Epidermal melanocyte (primary cell): ENCODE measurements around the gene ZKSCAN2.
A peak's percentile ranks its signal among the peaks of the same experiment; 100 is the strongest.

Source experiments
- DNase-seq: peaks from one replicate; pipeline ENCODE4 v3.0.0; 2011; ENCODE audit warnings: low spot score; ENCODE audit not compliant: insufficient read length

Gene ZKSCAN2

GRCh38 chr16:25257470-25257955 is at the start of gene ZKSCAN2:
TSS of gene ZKSCAN2 (minus strand) at chr16:25257845. CDS start at chr16:25257127, 718 bp downstream.
- peak; percentile 67 for DNase-seq

GRCh38 chr16:25299792-25300590 is 42.3 kb upstream of the ZKSCAN2 start:
- DNase-seq = no peak

GRCh38 chr16:25298165-25298872 is 40.7 kb upstream of the ZKSCAN2 start:
- no peak for DNase-seq

GRCh38 chr16:25297151-25297787 is 39.6 kb upstream of the ZKSCAN2 start:
- no peak for DNase-seq

- no peak for DNase-seq
Observed at GRCh38 chr16:25291580-25291979, 33.9 kb upstream of the ZKSCAN2 start.

GRCh38 chr16:25289466-25289865 is 31.8 kb upstream of the ZKSCAN2 start:
- DNase-seq = no peak

- no peak for DNase-seq
Observed at GRCh38 chr16:25279491-25279890, 21.8 kb upstream of the ZKSCAN2 start.

GRCh38 chr16:25271421-25271820 is 13.8 kb upstream of the ZKSCAN2 start:
- DNase-seq = no peak

GRCh38 chr16:25270577-25270976 is 12.9 kb upstream of the ZKSCAN2 start:
- no peak for DNase-seq

- no peak for DNase-seq
Observed at GRCh38 chr16:25269879-25270278, 12.2 kb upstream of the ZKSCAN2 start.

GRCh38 chr16:25265968-25266367 is 8.3 kb upstream of the ZKSCAN2 start:
- no peak for DNase-seq

- no peak for DNase-seq
Observed at GRCh38 chr16:25264597-25264996, 7.0 kb upstream of the ZKSCAN2 start.

GRCh38 chr16:25260416-25260815 is 2.8 kb upstream of the ZKSCAN2 start:
- no peak for DNase-seq

- DNase-seq = no peak
Observed at GRCh38 chr16:25258861-25259179, 1.2 kb upstream of the ZKSCAN2 start.

GRCh38 chr16:25257956-25258860 is 563 bp upstream of the ZKSCAN2 start:
- DNase-seq = peak; percentile 46

- no peak for DNase-seq
Observed at GRCh38 chr16:25256695-25257469, 763 bp downstream of the ZKSCAN2 start.

- no peak for DNase-seq
Observed at GRCh38 chr16:25253322-25253721, 4.3 kb downstream of the ZKSCAN2 start.

GRCh38 chr16:25250467-25250866 is 7.2 kb downstream of the ZKSCAN2 start:
- DNase-seq = no peak

GRCh38 chr16:25235991-25236390 is 21.7 kb downstream of the ZKSCAN2 start:
- DNase-seq = no peak

- no peak for DNase-seq
Observed at GRCh38 chr16:25228372-25228771, 29.3 kb downstream of the ZKSCAN2 start.
